Transverse colon (tissue), 4 donors: Measurements from ENCODE around the gene RHOBTB1. TPM values are rescaled to one million over a fixed set of nuclear protein-coding genes. Genes with fewer than 3 reads are reported as not detected.

Experiments
- DNase-seq: peaks from one replicate; pipeline ENCODE4 v3.0.0-alpha.2; 2019
- H3K27ac ChIP-seq, 4 donors: fragments of 200-600 bp; sonication (generic); 2 replicates each; pipeline ENCODE4 v1.5.1; 2016 to 2018; ENCODE audit warnings: inconsistent platforms in 4 of 4
- H3K27me3 ChIP-seq: fragments of 200-600 bp; sonication (generic); 2 replicates; pipeline ENCODE4 v1.5.1; 2017; ENCODE audit warnings: inconsistent platforms
- H3K36me3 ChIP-seq, 4 donors: fragments of 200-600 bp; sonication (generic); 2 replicates each; pipeline ENCODE4 v1.5.1; 2017 to 2019; ENCODE audit warnings: inconsistent platforms in 4 of 4
- H3K4me1 ChIP-seq, 4 donors: fragments of 200-600 bp; sonication (generic); 2 replicates each; pipeline ENCODE4 v1.5.1; 2017 to 2020; ENCODE audit warnings: inconsistent platforms in 4 of 4
- H3K4me3 ChIP-seq, 4 donors: fragments of 200-600 bp; sonication (generic); 1 replicate in 1 of 4; 2 replicates in 3 of 4; pipeline versions ENCODE4 v1.5.1 to v1.6.1; 2017 to 2019; ENCODE audit warnings: inconsistent platforms in 4 of 4
- H3K9me3 ChIP-seq, 2 donors: fragments of 200-600 bp; sonication (generic); 2 replicates each; pipeline ENCODE4 v1.5.1; 2017 to 2019; ENCODE audit warnings: inconsistent platforms in 2 of 2
- CTCF ChIP-seq, 5 experiments: fragments of 200-600 bp in 3 of 5; fragments of 450-650 bp in 2 of 5; sonication (generic) in 3 of 5; IDR thresholded peaks; 1 replicate in 2 of 5; 2 replicates in 3 of 5; pipeline ENCODE4 v1.5.1; 2016 to 2017; ENCODE audit warnings: antibody characterized with exemption in 5 of 5, inconsistent platforms in 3 of 5, mild to moderate bottlenecking in 2 of 5, moderate library complexity in 1 of 5
- EP300 ChIP-seq: sonication (generic); formaldehyde crosslinking; IDR thresholded peaks from one replicate; pipeline ENCODE4 v1.6.1; 2017; ENCODE audit warnings: antibody characterized with exemption, low read depth
- POLR2A ChIP-seq: fragments of 450-650 bp; IDR thresholded peaks from one replicate; pipeline ENCODE4 v1.6.1; 2016; ENCODE audit warnings: antibody characterized with exemption, mild to moderate bottlenecking, moderate library complexity
- POLR2AphosphoS5 ChIP-seq, 3 donors: sonication (generic); formaldehyde crosslinking; IDR thresholded peaks; one replicate each; pipeline ENCODE4 v1.6.1; 2016; ENCODE audit warnings: antibody characterized with exemption in 3 of 3
- WGBS, 2 donors: methylation state at CpG; one replicate each; pipeline ENCODE4 v1.1.5; 2018; ENCODE audit warnings: low coverage in 1 of 2; 5-methylcytosine and 5-hydroxymethylcytosine counted together
- in situ Hi-C, 4 donors: fragments of 200-750 bp; cut with MboI; loops; one replicate each; pipeline versions ENCODE4 v1.15.0 to v1.15.1; 2017; ENCODE audit warnings: low sequenced_read_pairs in 3 of 4, low pct_ligation_motif_present in 1 of 4, low pct_unique_long_range_greater_than_20kb in 1 of 4
- intact Hi-C: fragments of 100-400 bp; cut with DNase I; formaldehyde crosslinking; loops from one replicate; pipeline ENCODE4 v1.15.1; 2023; ENCODE audit warnings: low total_unique reads
- total RNA-seq, 4 donors: library from RNA; depleted of rRNA; stranded (reverse); fragments of >200 nt; gene quantifications; one replicate each; pipeline ENCODE4 v1.1.0, GENCODE V29; 2016

The RHOBTB1 gene
- total RNA-seq, 4 donors from 2014 or later = 4.0 to 13.1 (median 9.0) TPM

- H3K9me3 ChIP-seq = no peaks in the 10 kb centered on the region
- no peak for TF ChIP-seq POLR2A
- TF ChIP-seq CTCF (IDR thresholded peaks at IDR 0.05) = peak; percentile 43 to 58 (median 54)
- no peak for TF ChIP-seq EP300
- TF ChIP-seq POLR2AphosphoS5 (IDR thresholded peaks at IDR 0.05) = no peak
- intact Hi-C loops = no loop called here
- 60 to 62% methylated on average over 6 of the region's 6 CpGs for WGBS, 2 donors
- in situ Hi-C loops = loop anchor here in 1 of 4 donors (10.0 kb wide), 1 partner anchor 82 kb away; no protein-coding TSS in a partner anchor
- H3K27ac ChIP-seq = no peak overlapping the region
- no peaks in the 10 kb centered on the region for H3K36me3 ChIP-seq
- no peak overlapping the region for H3K4me3 ChIP-seq
- no peaks in the 10 kb centered on the region for H3K27me3 ChIP-seq
- DNase-seq = peak; percentile 19
- no peaks in the 10 kb centered on the region for H3K4me1 ChIP-seq
Measured at GRCh38 chr10:60883187-60883586, 60.8 kb downstream of the RHOBTB1 start.

GRCh38 chr10:60878224-60878623, 65.8 kb downstream of the RHOBTB1 start:
- TF ChIP-seq EP300 (no peak), POLR2A (no peak), CTCF (IDR thresholded peaks at IDR 0.05) (no peak), POLR2AphosphoS5 (IDR thresholded peaks at IDR 0.05) (no peak)
- in situ Hi-C loops (no loop called here), intact Hi-C loops (no loop called here)
- Histone ChIP-seq H3K9me3 (no peaks in the 10 kb centered on the region), H3K27me3 (no peaks in the 10 kb centered on the region), H3K27ac (no peak overlapping the region), H3K36me3 (no peaks in the 10 kb centered on the region), H3K4me3 (no peak overlapping the region), H3K4me1 (no peaks in the 10 kb centered on the region)
- no peak for DNase-seq
- WGBS, 2 donors = 82 to 87% methylated on average over 3 of the region's 3 CpGs

GRCh38 chr10:60877777-60878120, 66.2 kb downstream of the RHOBTB1 start:
- no peak for DNase-seq
- WGBS, 2 donors = 86 to 88% methylated on average over 1 to 2 of the region's 2 CpGs
- H3K27ac ChIP-seq = no peak overlapping the region
- no peaks in the 10 kb centered on the region for H3K4me1 ChIP-seq
- in situ Hi-C loops = no loop called here
- TF ChIP-seq EP300 (no peak), POLR2AphosphoS5 (IDR thresholded peaks at IDR 0.05) (no peak), POLR2A (no peak), CTCF (IDR thresholded peaks at IDR 0.05) (no peak)
- no peaks in the 10 kb centered on the region for H3K27me3 ChIP-seq
- intact Hi-C loops = no loop called here
- H3K4me3 ChIP-seq = no peak overlapping the region
- H3K9me3 ChIP-seq = no peaks in the 10 kb centered on the region
- H3K36me3 ChIP-seq = no peaks in the 10 kb centered on the region

- Histone ChIP-seq H3K4me1 (no peaks in the 10 kb centered on the region), H3K27ac (no peak overlapping the region), H3K4me3 (no peak overlapping the region), H3K9me3 (no peaks in the 10 kb centered on the region), H3K36me3 (no peaks in the 10 kb centered on the region), H3K27me3 (no peaks in the 10 kb centered on the region)
- TF ChIP-seq POLR2A = no peak
- TF ChIP-seq CTCF (IDR thresholded peaks at IDR 0.05) = no peak
- no peak for TF ChIP-seq POLR2AphosphoS5 (IDR thresholded peaks at IDR 0.05)
- TF ChIP-seq EP300 = no peak
- in situ Hi-C loops = no loop called here
- no peak for DNase-seq
- 81 to 82% methylated on average over 2 to 3 of the region's 3 CpGs for WGBS, 2 donors
- intact Hi-C loops = no loop called here
Measured at GRCh38 chr10:60877061-60877776, 66.8 kb downstream of the RHOBTB1 start.
